ENCODE data around the gene SAMD13.

The SAMD13 gene

DNA sequence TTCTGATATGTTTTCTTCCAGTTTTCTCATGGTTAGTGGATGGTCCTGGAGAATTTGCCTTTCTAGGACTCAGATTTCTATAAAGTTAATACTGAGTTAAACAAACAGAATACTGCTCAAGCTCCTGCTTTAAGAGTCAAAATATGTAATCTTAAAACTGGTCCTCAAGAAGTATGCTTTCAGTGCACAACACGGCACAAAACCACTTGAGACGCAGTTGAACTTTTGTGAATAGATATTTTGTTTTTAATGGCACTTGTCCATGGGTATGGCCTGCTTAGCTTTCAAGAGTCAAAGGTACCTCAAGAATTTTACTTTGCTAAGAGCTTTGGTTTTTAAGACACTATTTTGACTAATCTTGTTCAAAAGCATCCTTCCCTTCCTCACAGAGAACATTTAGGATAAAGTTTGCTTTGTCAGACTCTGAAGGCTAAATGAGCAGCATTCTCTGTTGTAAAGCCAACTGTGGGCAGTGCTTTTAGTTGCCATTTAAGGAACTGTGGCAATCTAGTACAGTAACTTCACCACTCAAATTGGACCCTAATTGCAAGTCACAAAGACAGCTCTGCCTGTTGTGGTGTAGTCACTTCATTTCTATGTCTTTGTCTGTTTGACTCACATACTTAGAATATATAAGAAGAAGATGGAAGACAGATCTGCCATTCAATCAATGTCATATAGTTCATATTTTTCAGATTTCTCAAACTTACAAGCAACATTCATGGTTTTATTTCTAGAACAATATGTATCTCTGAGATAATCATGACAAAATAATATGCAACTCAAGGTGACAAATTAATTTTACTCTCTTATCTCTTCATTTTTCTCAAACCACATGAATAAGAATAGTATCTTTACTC, 28.8 kb downstream of the SAMD13 start:
- Histone ChIP-seq H3K9me3 (ENCODE audit: control insufficient read depth, insufficient read depth, low read length) (no peaks in the 10 kb centered on the region), H3K27ac (ENCODE audit: low read length) (no peak overlapping the region), H3K4me3 (ENCODE audit: low read length) (no peak overlapping the region), H3K27me3 (ENCODE audit: control insufficient read depth, insufficient read depth, low read length) (no peaks in the 10 kb centered on the region), H3K36me3 (ENCODE audit: control insufficient read depth, insufficient read depth, low read length) (no peaks in the 10 kb centered on the region), H3K4me1 (ENCODE audit: control insufficient read depth, insufficient read depth, low read length) (0 out of 2 replicates have a peak, but pooled peaks cover 2% of the 10 kb centered on the region)
- whole genome bisulfite sequencing (ENCODE audit: insufficient coverage, insufficient read length), result no CpG with 5 or more reads among the region's 2 CpGs
- DNase-seq (ENCODE audit: low read depth, low spot score), result no peak

DNA sequence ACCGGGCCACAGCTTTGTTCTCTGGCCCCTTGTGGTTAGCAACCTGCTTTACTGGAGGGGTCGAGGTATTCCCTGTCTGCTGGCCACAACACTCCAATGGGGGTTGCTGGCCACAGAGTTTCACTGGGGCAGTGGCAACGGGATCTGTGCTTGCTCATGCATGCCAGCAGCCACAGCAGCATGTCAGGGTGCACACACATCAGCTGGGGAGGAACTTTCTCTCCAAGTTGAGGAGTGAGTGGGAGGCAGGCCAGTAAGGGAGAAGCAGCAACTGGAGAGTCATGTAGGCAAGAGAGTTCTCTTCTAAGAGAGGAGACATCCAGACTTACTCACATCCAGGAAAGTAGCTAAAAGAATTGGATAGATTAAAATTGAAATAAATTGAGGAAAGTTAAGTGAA, 38.0 kb downstream of the SAMD13 start:
- no peaks in the 10 kb centered on the region for H3K27me3 ChIP-seq (ENCODE audit: control insufficient read depth, insufficient read depth, low read length)
- no peaks in the 10 kb centered on the region for H3K4me1 ChIP-seq (ENCODE audit: control insufficient read depth, insufficient read depth, low read length)
- H3K9me3 ChIP-seq (ENCODE audit: control insufficient read depth, insufficient read depth, low read length), result no peaks in the 10 kb centered on the region
- H3K36me3 ChIP-seq (ENCODE audit: control insufficient read depth, insufficient read depth, low read length), result no peaks in the 10 kb centered on the region
- no CpG with 5 or more reads among the region's 3 CpGs for WGBS (ENCODE audit: insufficient coverage, insufficient read length)
- no peak overlapping the region for H3K27ac ChIP-seq (ENCODE audit: low read length)
- DNase-seq (ENCODE audit: low read depth, low spot score), result no peak
- no peak overlapping the region for H3K4me3 ChIP-seq (ENCODE audit: low read length)

DNA sequence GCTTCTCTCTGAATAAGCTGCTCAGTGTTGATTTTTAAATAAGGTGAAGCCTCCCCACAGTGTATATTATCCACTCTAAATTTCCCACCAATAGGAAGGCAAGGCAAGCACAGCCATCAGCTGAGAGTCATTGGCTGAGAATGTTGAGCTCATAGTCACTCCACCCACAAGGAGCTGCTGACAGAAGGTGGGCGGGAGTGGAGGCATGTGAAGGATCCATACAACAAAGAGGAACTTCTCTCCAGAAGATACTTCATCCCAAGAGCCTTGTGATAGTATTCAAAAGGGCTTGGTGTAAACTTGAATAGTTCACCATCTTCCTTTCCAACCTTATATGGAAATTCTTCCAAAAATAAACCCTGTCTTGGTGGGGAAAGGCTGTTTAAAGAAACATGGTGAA, 42.8 kb downstream of the SAMD13 start:
- no peaks in the 10 kb centered on the region for H3K4me1 ChIP-seq (ENCODE audit: control insufficient read depth, insufficient read depth, low read length)
- no peaks in the 10 kb centered on the region for H3K9me3 ChIP-seq (ENCODE audit: control insufficient read depth, insufficient read depth, low read length)
- no CpG with 5 or more reads among the region's 1 CpG for WGBS (ENCODE audit: insufficient coverage, insufficient read length)
- H3K27me3 ChIP-seq (ENCODE audit: control insufficient read depth, insufficient read depth, low read length), result 0 out of 2 replicates have a peak, but pooled peaks cover 2% of the 10 kb centered on the region
- no peaks in the 10 kb centered on the region for H3K36me3 ChIP-seq (ENCODE audit: control insufficient read depth, insufficient read depth, low read length)
- no peak for DNase-seq (ENCODE audit: low read depth, low spot score)
- H3K4me3 ChIP-seq (ENCODE audit: low read length), result no peak overlapping the region
- no peak overlapping the region for H3K27ac ChIP-seq (ENCODE audit: low read length)

DNA sequence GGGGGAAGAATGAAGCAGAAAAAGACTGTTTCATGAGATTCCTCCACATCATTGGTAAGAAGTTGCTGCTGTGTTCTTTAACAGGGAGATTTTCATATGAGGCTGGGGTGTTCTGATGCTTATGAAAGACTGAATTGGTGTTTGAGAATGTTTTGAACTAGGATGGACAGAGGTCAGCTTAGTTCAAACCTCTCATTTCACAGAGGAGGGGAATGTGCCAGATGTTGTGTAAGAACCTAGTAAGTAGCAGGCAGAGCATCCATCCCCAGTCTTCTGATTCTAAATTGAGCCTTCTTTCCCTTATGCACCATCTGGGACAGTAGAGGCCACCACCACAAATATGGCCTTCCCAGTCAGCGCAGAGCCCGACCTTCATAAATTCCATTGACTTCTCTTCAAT, 43.7 kb downstream of the SAMD13 start:
- Histone ChIP-seq H3K27ac (ENCODE audit: low read length) (no peak overlapping the region), H3K9me3 (ENCODE audit: control insufficient read depth, insufficient read depth, low read length) (no peaks in the 10 kb centered on the region), H3K4me1 (ENCODE audit: control insufficient read depth, insufficient read depth, low read length) (no peaks in the 10 kb centered on the region), H3K4me3 (ENCODE audit: low read length) (no peak overlapping the region), H3K27me3 (ENCODE audit: control insufficient read depth, insufficient read depth, low read length) (0 out of 2 replicates have a peak, but pooled peaks cover 2% of the 10 kb centered on the region), H3K36me3 (ENCODE audit: control insufficient read depth, insufficient read depth, low read length) (no peaks in the 10 kb centered on the region)
- no CpG with 5 or more reads among the region's 2 CpGs for WGBS (ENCODE audit: insufficient coverage, insufficient read length)
- DNase-seq (ENCODE audit: low read depth, low spot score), result no peak

DNA sequence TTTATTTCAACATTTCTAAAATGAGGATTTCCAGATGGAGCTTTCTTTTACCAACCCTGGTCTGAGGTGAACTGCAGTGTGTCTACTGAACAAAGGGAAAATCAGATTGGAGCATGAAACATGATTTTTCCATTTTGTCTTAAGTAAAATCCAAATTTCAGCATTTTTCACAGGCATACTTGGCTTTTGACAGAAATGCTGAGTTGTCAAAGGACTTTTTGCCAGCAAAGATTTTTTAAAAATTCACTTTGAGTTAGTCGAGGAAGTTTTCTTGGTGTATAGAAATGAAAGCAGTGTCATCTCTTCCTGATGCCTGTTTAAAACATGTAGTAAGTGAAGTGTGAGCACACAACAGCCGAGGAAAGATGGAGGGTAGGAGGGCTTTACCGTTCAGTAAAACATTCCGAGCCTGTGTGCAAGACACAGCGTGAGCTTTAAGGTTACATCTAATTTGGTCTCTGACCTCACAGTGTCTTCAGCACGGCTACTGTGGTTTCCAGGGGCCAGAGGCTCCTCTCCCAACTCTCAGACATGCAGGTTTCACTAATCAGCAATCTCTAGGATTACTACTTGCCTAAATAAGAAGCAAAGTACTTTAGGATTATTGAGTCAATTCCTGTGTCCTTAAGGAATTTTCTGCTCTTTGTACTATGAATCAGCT, 45.9 kb downstream of the SAMD13 start:
- no peaks in the 10 kb centered on the region for H3K36me3 ChIP-seq (ENCODE audit: control insufficient read depth, insufficient read depth, low read length)
- H3K9me3 ChIP-seq (ENCODE audit: control insufficient read depth, insufficient read depth, low read length), result no peaks in the 10 kb centered on the region
- no CpG with 5 or more reads among the region's 6 CpGs for WGBS (ENCODE audit: insufficient coverage, insufficient read length)
- no peak overlapping the region for H3K4me3 ChIP-seq (ENCODE audit: low read length)
- DNase-seq (ENCODE audit: low read depth, low spot score), result no peak
- H3K4me1 ChIP-seq (ENCODE audit: control insufficient read depth, insufficient read depth, low read length), result no peaks in the 10 kb centered on the region
- H3K27me3 ChIP-seq (ENCODE audit: control insufficient read depth, insufficient read depth, low read length), result 0 out of 2 replicates have a peak, but pooled peaks cover 2% of the 10 kb centered on the region
- no peak overlapping the region for H3K27ac ChIP-seq (ENCODE audit: low read length)

DNA sequence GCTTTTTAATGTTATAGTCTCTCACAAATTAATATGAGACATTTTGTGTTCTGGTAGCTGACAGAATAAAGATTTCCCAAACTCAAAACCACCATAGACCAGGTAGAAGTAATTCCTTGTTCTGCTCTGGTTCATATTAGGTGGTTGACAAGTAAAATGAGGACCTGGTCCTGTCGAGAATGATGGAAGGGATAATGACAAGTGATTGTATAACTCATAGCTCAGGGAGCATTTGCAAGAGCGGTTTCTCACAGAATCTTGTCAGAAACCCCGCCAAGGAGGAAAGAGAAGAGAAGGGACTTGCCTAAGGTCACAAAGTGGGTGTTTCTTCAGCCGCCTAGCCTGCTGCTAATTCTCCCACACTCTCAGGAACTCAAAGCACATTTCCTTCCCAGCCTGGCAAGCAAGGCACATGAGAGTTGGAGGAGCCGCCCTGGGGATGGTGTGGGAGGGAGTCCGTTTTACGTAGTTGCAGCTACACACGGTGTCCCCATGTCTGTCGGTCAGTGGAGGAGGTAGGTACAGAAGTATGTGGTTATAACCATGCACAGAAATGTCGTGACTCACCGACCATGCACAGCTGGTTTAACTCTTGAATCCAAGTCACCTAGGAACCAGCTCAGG, 46.5 kb downstream of the SAMD13 start:
- Histone ChIP-seq H3K4me1 (ENCODE audit: control insufficient read depth, insufficient read depth, low read length) (no peaks in the 10 kb centered on the region), H3K27me3 (ENCODE audit: control insufficient read depth, insufficient read depth, low read length) (0 out of 2 replicates have a peak, but pooled peaks cover 2% of the 10 kb centered on the region), H3K4me3 (ENCODE audit: low read length) (no peak overlapping the region), H3K9me3 (ENCODE audit: control insufficient read depth, insufficient read depth, low read length) (no peaks in the 10 kb centered on the region), H3K36me3 (ENCODE audit: control insufficient read depth, insufficient read depth, low read length) (no peaks in the 10 kb centered on the region), H3K27ac (ENCODE audit: low read length) (no peak overlapping the region)
- DNase-seq (ENCODE audit: low read depth, low spot score), result no peak
- WGBS (ENCODE audit: insufficient coverage, insufficient read length), result no CpG with 5 or more reads among the region's 11 CpGs

DNA sequence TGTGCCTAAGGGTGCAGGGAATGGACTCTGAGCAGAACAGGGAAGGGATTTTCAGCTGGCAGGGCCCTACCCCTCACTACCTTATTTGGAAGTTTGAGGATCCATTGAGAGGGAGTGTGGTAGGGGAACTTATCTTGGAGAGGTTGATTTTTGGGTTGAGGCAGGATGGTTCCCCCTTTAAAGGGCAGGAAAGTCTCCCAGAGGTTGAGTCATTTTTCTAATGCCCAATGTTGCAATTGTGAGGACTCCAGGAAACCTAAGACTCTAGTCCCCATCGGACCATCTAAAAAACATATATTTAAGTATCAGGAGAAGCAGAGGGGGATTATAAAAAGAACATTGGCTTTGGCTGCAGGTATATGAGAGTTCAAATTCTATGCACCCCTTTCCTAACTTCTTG, 47.3 kb downstream of the SAMD13 start:
- Histone ChIP-seq H3K4me1 (ENCODE audit: control insufficient read depth, insufficient read depth, low read length) (no peaks in the 10 kb centered on the region), H3K27ac (ENCODE audit: low read length) (no peak overlapping the region), H3K4me3 (ENCODE audit: low read length) (no peak overlapping the region), H3K27me3 (ENCODE audit: control insufficient read depth, insufficient read depth, low read length) (0 out of 2 replicates have a peak, but pooled peaks cover 2% of the 10 kb centered on the region), H3K9me3 (ENCODE audit: control insufficient read depth, insufficient read depth, low read length) (no peaks in the 10 kb centered on the region), H3K36me3 (ENCODE audit: control insufficient read depth, insufficient read depth, low read length) (no peaks in the 10 kb centered on the region)
- WGBS (ENCODE audit: insufficient coverage, insufficient read length), result no CpG with 5 or more reads among the region's 1 CpG
- DNase-seq (ENCODE audit: low read depth, low spot score), result no peak

DNA sequence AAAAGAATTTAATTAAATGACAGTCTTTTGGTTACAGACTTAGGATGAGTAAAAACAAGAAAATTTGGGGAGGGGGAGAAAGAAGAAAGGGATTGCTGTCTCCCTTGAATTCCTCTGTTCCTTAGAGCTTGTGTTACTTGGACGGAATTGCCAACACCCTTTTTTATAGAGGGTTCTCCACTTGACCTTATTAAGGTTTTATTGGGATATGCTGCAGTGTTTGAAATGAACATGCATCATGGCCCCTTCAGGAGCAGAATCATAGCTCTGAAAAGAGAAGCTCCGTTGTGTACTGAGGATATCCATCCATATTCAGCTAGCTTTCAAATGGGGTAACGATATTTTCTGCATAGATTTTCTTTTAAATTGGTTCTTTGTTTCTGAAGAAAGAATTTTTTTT, 48.6 kb downstream of the SAMD13 start:
- Histone ChIP-seq H3K4me1 (ENCODE audit: control insufficient read depth, insufficient read depth, low read length) (no peaks in the 10 kb centered on the region), H3K27ac (ENCODE audit: low read length) (no peak overlapping the region), H3K27me3 (ENCODE audit: control insufficient read depth, insufficient read depth, low read length) (0 out of 2 replicates have a peak, but pooled peaks cover 2% of the 10 kb centered on the region), H3K4me3 (ENCODE audit: low read length) (no peak overlapping the region), H3K36me3 (ENCODE audit: control insufficient read depth, insufficient read depth, low read length) (no peaks in the 10 kb centered on the region), H3K9me3 (ENCODE audit: control insufficient read depth, insufficient read depth, low read length) (no peaks in the 10 kb centered on the region)
- no CpG with 5 or more reads among the region's 3 CpGs for WGBS (ENCODE audit: insufficient coverage, insufficient read length)
- DNase-seq (ENCODE audit: low read depth, low spot score), result no peak

DNA sequence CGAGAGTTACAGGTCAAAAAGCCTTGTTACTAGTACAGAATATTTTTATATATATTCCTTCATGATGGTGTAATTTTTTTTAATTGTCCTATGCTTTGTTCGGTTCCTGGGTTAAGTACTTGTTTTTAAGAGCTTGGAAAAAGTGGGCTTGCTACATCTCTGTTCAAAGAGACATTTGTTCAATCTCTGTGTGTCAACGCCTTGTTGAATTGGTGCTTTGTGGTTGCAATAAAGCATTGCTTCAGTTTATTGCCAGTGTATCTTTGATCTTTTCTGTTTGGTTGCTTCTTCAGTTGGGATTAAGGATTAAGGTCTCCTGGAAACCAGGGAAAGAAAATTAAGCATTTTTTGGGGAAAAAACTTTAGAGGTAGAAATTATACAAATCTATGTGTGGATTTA, 49.0 kb downstream of the SAMD13 start:
- H3K27ac ChIP-seq (ENCODE audit: low read length), result no peak overlapping the region
- WGBS (ENCODE audit: insufficient coverage, insufficient read length), result no CpG with 5 or more reads among the region's 3 CpGs
- H3K4me1 ChIP-seq (ENCODE audit: control insufficient read depth, insufficient read depth, low read length), result no peaks in the 10 kb centered on the region
- 0 out of 2 replicates have a peak, but pooled peaks cover 2% of the 10 kb centered on the region for H3K27me3 ChIP-seq (ENCODE audit: control insufficient read depth, insufficient read depth, low read length)
- no peak for DNase-seq (ENCODE audit: low read depth, low spot score)
- H3K36me3 ChIP-seq (ENCODE audit: control insufficient read depth, insufficient read depth, low read length), result no peaks in the 10 kb centered on the region
- no peaks in the 10 kb centered on the region for H3K9me3 ChIP-seq (ENCODE audit: control insufficient read depth, insufficient read depth, low read length)
- H3K4me3 ChIP-seq (ENCODE audit: low read length), result no peak overlapping the region

DNA sequence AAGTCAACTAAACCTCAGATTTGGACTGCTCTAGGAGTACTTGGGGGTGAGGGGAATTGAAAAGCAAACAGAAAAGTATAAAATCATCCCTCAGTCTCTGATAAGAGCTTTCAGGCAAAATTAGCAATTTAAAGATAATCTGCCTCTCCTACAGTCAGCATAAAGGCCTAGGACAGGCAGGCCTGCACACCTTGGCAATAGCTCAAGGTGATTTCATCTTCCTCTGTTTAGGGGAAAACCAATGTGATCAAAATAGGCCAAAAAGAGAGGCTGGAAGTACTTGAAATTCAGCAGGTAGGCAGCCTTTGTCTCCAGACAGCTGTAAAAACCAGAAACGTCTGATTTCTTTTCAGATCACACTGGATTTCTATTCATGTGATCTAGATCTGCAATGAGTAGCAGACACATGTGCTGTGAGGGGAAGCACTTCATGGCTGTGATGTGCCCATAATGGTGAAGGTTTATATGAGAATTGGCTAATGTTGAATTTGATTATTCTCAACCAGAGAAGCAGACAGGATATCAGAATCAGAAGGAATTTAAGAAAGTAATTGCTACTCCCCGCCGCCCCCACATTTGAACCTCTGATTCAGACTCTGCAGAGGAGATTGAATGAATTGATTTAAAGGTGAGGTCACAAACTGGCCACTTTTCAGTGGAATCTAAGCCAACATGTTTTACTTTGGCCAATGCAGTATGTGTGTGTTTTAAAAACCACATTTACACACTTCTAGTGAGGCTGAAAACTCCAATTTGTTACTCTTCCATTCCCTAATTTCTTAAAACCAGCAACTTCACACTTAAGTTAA, 51.0 kb downstream of the SAMD13 start:
- H3K4me1 ChIP-seq (ENCODE audit: control insufficient read depth, insufficient read depth, low read length), result no peaks in the 10 kb centered on the region
- no peak overlapping the region for H3K27ac ChIP-seq (ENCODE audit: low read length)
- no peaks in the 10 kb centered on the region for H3K36me3 ChIP-seq (ENCODE audit: control insufficient read depth, insufficient read depth, low read length)
- H3K9me3 ChIP-seq (ENCODE audit: control insufficient read depth, insufficient read depth, low read length), result no peaks in the 10 kb centered on the region
- H3K4me3 ChIP-seq (ENCODE audit: low read length), result no peak overlapping the region
- 0 out of 2 replicates have a peak, but pooled peaks cover under 1% of the 10 kb centered on the region for H3K27me3 ChIP-seq (ENCODE audit: control insufficient read depth, insufficient read depth, low read length)
- WGBS (ENCODE audit: insufficient coverage, insufficient read length), result no CpG with 5 or more reads among the region's 3 CpGs
- DNase-seq (ENCODE audit: low read depth, low spot score), result no peak
